Activated naive CD4-positive, alpha-beta T cell treated with anti-CD3 and anti-CD28 coated beads for 36 hours (primary cell): ENCODE measurements around the gene TEX51. TPM values are rescaled to one million over a fixed set of nuclear protein-coding genes. Genes with fewer than 3 reads are reported as not detected.

Experiments used
- CTCF ChIA-PET: fragments of 350-600 bp; sonication (Branson Sonifier 250); formaldehyde crosslinking; loops from one replicate; lab custom pipeline; 2021; ENCODE audit warnings: antibody characterized with exemption; lab: Charles Lee
- DNase-seq: peaks from one replicate; pipeline ENCODE4 v3.0.0-alpha.2; 2020
- H3K27ac Mint-ChIP-seq: one replicate; pipeline ENCODE4 v1.8.0; 2021; ENCODE audit warnings: mild to moderate bottlenecking, mixed read lengths
- H3K27me3 Mint-ChIP-seq: one replicate; pipeline ENCODE4 v1.8.0; 2021; ENCODE audit warnings: low read depth, mixed read lengths
- H3K36me3 Mint-ChIP-seq: one replicate; pipeline ENCODE4 v1.8.0; 2021; ENCODE audit warnings: low read depth, mixed read lengths
- H3K4me1 Mint-ChIP-seq: one replicate; pipeline ENCODE4 v1.8.0; 2021; ENCODE audit warnings: low read depth, mixed read lengths
- H3K4me3 Mint-ChIP-seq: one replicate; pipeline ENCODE4 v1.8.0; 2021; ENCODE audit warnings: mild to moderate bottlenecking, moderate library complexity, mixed read lengths
- H3K9me3 Mint-ChIP-seq: one replicate; pipeline ENCODE4 v1.8.0; 2021; ENCODE audit warnings: mixed read lengths
- intact Hi-C: fragments of 100-400 bp; cut with micrococcal nuclease; formaldehyde crosslinking; loops from one replicate; pipeline ENCODE4 v1.15.1; 2023
- total RNA-seq, 2 experiments: library from RNA; stranded (reverse); gene quantifications; one replicate each; pipeline ENCODE4 v1.2.3, GENCODE V29; 2021

TEX51 gene
- total RNA-seq, 2 experiments from 2014 or later = not detected

DNA sequence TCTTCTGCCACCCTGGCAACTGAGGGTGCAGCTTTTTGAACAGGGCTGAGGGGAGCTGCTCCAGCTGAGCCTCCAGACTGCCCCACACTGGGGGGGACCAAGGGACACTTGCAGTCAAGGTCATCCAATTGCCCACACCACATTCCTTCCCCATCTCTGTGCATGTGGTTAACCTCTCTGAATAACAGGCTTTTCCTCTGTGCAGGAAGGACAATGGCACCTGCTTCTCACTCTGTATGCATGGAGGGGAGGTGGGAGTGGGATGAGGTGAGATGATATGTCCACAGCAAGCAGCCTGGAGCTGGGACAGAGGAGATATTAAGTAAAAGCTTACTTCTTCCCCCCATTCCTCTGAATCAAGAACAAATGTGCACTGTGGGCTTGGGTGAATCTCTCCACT lies 39.1 kb upstream of the TEX51 start:
- peaks cover 11% of the 10 kb centered on the region for H3K27me3 Mint-ChIP-seq
- H3K4me1 Mint-ChIP-seq = no peaks in the 10 kb centered on the region
- H3K27ac Mint-ChIP-seq = no peak overlapping the region
- no peak for DNase-seq
- CTCF ChIA-PET = interaction anchor here (1.1 kb wide), 1 partner anchor 10 kb away, joined by 3 read pairs; no protein-coding TSS in a partner anchor
- no peaks in the 10 kb centered on the region for H3K36me3 Mint-ChIP-seq
- intact Hi-C loops = no loop called here
- H3K9me3 Mint-ChIP-seq = no peaks in the 10 kb centered on the region
- H3K4me3 Mint-ChIP-seq = no peak overlapping the region

GRCh38 chr2:126860385-126860784 lies 38.3 kb upstream of the TEX51 start:
- no peaks in the 10 kb centered on the region for H3K36me3 Mint-ChIP-seq
- H3K9me3 Mint-ChIP-seq = peaks cover under 1% of the 10 kb centered on the region
- no peaks in the 10 kb centered on the region for H3K4me1 Mint-ChIP-seq
- CTCF ChIA-PET = no interaction called here
- no peak for DNase-seq
- H3K27me3 Mint-ChIP-seq = peaks cover 11% of the 10 kb centered on the region
- intact Hi-C loops = no loop called here
- no peak overlapping the region for H3K4me3 Mint-ChIP-seq
- no peak overlapping the region for H3K27ac Mint-ChIP-seq

DNA sequence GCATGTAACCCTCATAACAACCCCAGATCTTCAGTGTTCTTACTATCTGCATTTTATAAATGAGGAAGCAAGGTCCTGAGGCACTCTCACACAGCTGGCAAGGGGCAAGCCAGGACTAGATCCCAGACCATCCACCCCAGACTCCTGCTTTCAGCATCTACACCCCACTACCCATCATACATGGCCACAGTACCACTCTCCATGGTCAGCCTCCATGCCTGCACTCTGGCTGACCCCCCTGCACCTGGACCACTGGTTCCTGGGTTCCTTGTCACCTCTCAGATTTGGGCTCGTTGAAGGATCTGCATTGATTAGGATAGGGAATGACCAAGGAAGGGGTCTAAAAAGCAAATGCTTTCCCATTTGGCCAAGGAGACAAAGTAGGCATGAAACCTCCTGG lies 36.0 kb upstream of the TEX51 start:
- peaks cover 15% of the 10 kb centered on the region for H3K27me3 Mint-ChIP-seq
- peaks cover 1% of the 10 kb centered on the region for H3K9me3 Mint-ChIP-seq
- no peak overlapping the region for H3K27ac Mint-ChIP-seq
- no peak overlapping the region for H3K4me3 Mint-ChIP-seq
- H3K36me3 Mint-ChIP-seq = no peaks in the 10 kb centered on the region
- no peaks in the 10 kb centered on the region for H3K4me1 Mint-ChIP-seq
- DNase-seq = no peak
- CTCF ChIA-PET = no interaction called here
- intact Hi-C loops = no loop called here

DNA sequence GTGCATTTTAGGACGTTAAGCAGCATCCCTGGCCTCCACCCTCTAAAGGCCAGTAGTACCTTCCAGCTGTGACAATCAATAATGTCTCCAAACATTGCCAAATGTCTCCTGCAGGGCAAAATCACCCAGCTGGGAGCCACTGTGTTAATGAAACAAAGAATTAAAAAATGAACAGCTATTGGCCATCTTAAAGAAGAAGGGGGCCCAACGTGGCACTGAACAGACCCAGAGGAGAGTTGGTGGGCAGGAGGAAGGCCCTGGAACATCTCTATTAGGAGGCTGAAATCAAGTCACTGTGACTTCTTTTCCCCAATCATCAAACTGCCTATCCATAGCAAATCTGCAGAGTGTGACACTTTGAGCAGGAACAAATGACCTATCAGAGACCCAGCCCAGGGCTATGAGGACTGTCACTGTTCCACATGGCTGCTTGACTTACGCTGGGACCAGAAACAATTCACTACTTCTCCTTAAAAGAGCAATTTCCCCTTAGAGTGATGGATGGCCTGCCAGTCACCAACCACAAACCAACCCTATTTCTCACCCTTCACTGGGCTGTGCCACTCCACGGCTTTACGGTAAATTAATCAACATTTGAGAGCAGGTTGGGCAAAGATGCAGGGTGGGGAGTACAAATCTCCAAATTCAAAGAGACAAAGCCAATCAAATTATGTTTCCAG lies 35.2 kb upstream of the TEX51 start:
- intact Hi-C loops = no loop called here
- Mint-ChIP-seq H3K36me3 (no peaks in the 10 kb centered on the region), H3K27me3 (peaks cover 15% of the 10 kb centered on the region), H3K9me3 (peaks cover 1% of the 10 kb centered on the region), H3K4me3 (no peak overlapping the region), H3K27ac (no peak overlapping the region), H3K4me1 (no peaks in the 10 kb centered on the region)
- CTCF ChIA-PET = no interaction called here
- DNase-seq = no peak

GRCh38 chr2:126864861-126865260 lies 33.8 kb upstream of the TEX51 start:
- CTCF ChIA-PET = interaction anchor here (1.2 to 1.3 kb wide), 2 partner anchors 21 to 107 kb away, joined by 4 read pairs; no protein-coding TSS in a partner anchor
- H3K36me3 Mint-ChIP-seq = no peaks in the 10 kb centered on the region
- peaks cover 15% of the 10 kb centered on the region for H3K27me3 Mint-ChIP-seq
- H3K27ac Mint-ChIP-seq = no peak overlapping the region
- intact Hi-C loops = no loop called here
- DNase-seq = peak; percentile 8
- no peak overlapping the region for H3K4me3 Mint-ChIP-seq
- peaks cover 1% of the 10 kb centered on the region for H3K9me3 Mint-ChIP-seq
- no peaks in the 10 kb centered on the region for H3K4me1 Mint-ChIP-seq

DNA sequence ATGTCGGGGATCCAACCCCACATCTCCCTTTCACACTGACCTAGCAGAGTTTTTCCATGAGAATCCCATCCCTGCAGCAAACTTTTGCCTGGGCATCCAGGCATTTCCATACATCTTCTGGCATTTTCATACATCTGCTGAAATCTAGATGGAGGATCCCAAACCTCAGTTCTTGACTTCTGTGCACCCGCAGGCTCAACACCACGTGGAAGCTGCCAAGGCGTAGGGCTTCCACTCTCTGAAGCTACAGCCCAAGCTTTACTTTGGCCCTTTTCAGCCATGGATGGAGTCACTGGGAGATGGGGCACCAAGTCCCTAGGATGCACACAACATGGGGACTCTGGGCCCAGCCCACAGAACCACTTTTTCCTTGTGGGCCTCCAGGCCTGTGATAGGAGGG lies 32.2 kb upstream of the TEX51 start:
- no peaks in the 10 kb centered on the region for H3K36me3 Mint-ChIP-seq
- peaks cover 1% of the 10 kb centered on the region for H3K9me3 Mint-ChIP-seq
- H3K27ac Mint-ChIP-seq = no peak overlapping the region
- no peak overlapping the region for H3K4me3 Mint-ChIP-seq
- no peaks in the 10 kb centered on the region for H3K4me1 Mint-ChIP-seq
- H3K27me3 Mint-ChIP-seq = peaks cover 15% of the 10 kb centered on the region
- CTCF ChIA-PET = no interaction called here
- DNase-seq = no peak
- intact Hi-C loops = no loop called here

DNA sequence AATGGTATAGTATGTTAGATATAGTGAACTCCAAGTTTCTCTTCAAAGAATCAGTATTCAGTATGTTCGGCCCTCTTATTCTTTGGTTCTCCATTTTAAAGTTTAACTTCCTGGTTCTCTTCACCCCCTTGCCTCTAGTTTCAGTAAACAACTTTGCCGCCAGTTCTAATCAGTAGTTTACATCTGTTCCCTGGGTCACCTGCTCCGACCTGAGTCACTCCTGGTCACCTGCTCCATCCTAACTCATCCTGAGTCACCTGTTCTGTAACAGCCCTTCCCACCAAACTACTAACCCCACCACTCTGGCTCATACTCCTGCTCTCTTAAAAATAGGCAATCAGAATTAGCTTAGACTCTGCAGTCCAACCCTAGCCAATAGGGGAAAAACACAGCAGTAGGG lies 23.7 kb upstream of the TEX51 start:
- Mint-ChIP-seq H3K27me3 (no peaks in the 10 kb centered on the region), H3K27ac (no peak overlapping the region), H3K4me1 (no peaks in the 10 kb centered on the region), H3K4me3 (no peak overlapping the region), H3K36me3 (peaks cover 1% of the 10 kb centered on the region), H3K9me3 (peaks cover 17% of the 10 kb centered on the region)
- no peak for DNase-seq
- intact Hi-C loops = no loop called here
- CTCF ChIA-PET = interaction anchor here (3.2 kb wide), 1 partner anchor 11 kb away, joined by 9 read pairs; no protein-coding TSS in a partner anchor

- Mint-ChIP-seq H3K9me3 (peaks cover 17% of the 10 kb centered on the region), H3K36me3 (peaks cover 1% of the 10 kb centered on the region), H3K27ac (no peak overlapping the region), H3K4me1 (no peaks in the 10 kb centered on the region), H3K4me3 (no peak overlapping the region), H3K27me3 (no peaks in the 10 kb centered on the region)
- CTCF ChIA-PET = no interaction called here
- intact Hi-C loops = no loop called here
- DNase-seq = no peak
Measured at GRCh38 chr2:126876631-126877030, 22.1 kb upstream of the TEX51 start.

- no peaks in the 10 kb centered on the region for H3K27me3 Mint-ChIP-seq
- peaks cover 1% of the 10 kb centered on the region for H3K36me3 Mint-ChIP-seq
- intact Hi-C loops = no loop called here
- H3K9me3 Mint-ChIP-seq = peaks cover 17% of the 10 kb centered on the region
- H3K4me1 Mint-ChIP-seq = no peaks in the 10 kb centered on the region
- H3K27ac Mint-ChIP-seq = no peak overlapping the region
- H3K4me3 Mint-ChIP-seq = no peak overlapping the region
- CTCF ChIA-PET = no interaction called here
- DNase-seq = no peak
Measured at GRCh38 chr2:126877041-126877440, 21.6 kb upstream of the TEX51 start.

DNA sequence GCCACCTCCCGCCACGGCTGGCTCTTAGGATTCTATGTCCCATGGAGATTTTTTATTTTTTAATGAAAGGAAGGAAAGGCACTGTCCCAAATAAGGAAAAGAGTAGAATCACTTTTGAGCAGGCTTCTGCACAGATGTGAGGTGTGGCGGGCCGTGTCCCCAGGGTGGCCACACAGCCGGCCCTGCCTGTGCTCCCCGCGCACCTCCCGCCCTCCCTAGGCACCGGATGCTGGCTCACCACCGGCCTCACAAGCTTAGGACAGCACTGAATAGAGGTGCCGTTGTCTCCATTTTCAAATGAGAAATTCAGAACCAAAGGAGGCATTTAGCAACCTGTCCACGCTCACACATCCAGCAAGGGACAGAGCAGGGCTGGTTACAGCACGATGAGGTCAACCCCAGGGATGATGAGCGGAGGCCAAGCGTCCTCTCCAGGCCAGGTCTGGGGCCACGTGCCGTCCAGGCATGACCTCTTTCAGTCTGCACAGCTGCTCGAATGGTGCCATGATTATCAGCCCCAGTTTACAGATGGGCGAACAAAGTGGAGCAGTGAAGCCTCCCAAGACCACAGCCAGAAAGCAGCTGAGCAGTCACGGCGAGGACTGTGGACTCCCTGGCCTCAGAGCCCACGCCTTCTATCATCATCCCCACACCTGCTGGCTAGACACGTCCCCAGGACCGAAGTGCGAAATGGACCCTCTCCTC lies 20.7 kb upstream of the TEX51 start:
- CTCF ChIA-PET = no interaction called here

DNA sequence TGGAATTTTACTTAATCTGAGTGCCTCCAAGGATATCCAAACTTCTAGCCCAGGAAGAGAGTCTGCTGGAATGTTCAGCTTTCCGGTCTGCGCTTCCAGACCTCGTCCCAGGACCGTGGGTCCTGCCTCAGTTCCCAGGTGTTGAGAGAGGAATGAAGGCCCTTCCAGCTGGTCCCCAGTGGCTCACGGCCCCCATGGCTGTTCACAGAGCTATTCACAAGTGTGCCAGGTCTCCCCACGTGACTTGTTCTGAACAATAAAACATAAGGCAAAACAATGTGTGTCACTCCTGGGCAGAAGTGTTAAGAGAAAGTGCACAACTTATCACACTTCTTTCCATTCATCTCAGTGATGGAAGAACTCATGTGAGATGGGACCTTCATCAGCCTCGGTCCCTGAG lies 20.1 kb upstream of the TEX51 start:
- H3K27ac Mint-ChIP-seq = no peak overlapping the region
- intact Hi-C loops = no loop called here
- CTCF ChIA-PET = no interaction called here
- H3K9me3 Mint-ChIP-seq = peaks cover 17% of the 10 kb centered on the region
- H3K4me3 Mint-ChIP-seq = no peak overlapping the region
- H3K27me3 Mint-ChIP-seq = no peaks in the 10 kb centered on the region
- no peak for DNase-seq
- H3K4me1 Mint-ChIP-seq = no peaks in the 10 kb centered on the region
- peaks cover 1% of the 10 kb centered on the region for H3K36me3 Mint-ChIP-seq

More for the DNA sequence above, 20.7 kb upstream of the TEX51 start:
- Mint-ChIP-seq H3K27me3 (no peaks in the 10 kb centered on the region), H3K4me1 (no peaks in the 10 kb centered on the region), H3K9me3 (peaks cover 17% of the 10 kb centered on the region), H3K36me3 (peaks cover 1% of the 10 kb centered on the region), H3K4me3 (no peak overlapping the region), H3K27ac (no peak overlapping the region)
- intact Hi-C loops = no loop called here
- no peak for DNase-seq

GRCh38 chr2:126879348-126880298 lies 19.1 kb upstream of the TEX51 start:
- no peak overlapping the region for H3K4me3 Mint-ChIP-seq
- no peak overlapping the region for H3K27ac Mint-ChIP-seq
- no peaks in the 10 kb centered on the region for H3K4me1 Mint-ChIP-seq
- DNase-seq = no peak
- intact Hi-C loops = no loop called here
- H3K27me3 Mint-ChIP-seq = no peaks in the 10 kb centered on the region
- peaks cover 14% of the 10 kb centered on the region for H3K9me3 Mint-ChIP-seq
- CTCF ChIA-PET = no interaction called here
- H3K36me3 Mint-ChIP-seq = no peaks in the 10 kb centered on the region
